GM18508 (cell line): ENCODE data around the gene CALD1.
A peak's percentile ranks its signal among the peaks of the same experiment; 100 is the strongest.

Source experiments
- ATAC-seq: cut with Tn5 transposase; IDR thresholded peaks from one replicate; pipeline ENCODE4 v1.9.1; 2021; ENCODE audit warnings: moderate number of reproducible peaks; ENCODE audit not compliant: insufficient read depth, unreplicated experiment

Gene CALD1

GRCh38 chr7:134758981-134759380, 20.5 kb upstream of the CALD1 start:
- ATAC-seq, result no peak

DNA sequence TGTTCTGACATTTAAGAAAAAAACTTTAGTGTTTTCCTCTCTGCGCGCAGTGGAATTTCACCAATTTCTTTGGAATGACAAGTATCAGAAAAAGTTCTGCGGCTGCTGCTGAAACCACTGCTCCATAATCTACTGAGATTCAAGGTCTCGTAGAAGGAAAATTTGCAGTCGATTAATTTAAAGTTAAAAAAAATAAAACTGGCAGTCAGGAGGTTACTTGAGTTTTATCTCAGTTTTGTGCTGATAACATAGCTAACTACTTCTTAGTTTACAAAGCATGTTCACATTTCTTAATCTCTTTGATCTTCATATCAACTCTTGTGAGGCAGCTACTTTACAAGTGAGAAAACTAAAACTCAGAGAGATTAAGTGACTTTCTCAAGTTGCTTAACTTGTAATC, 18.2 kb upstream of the CALD1 start:
- no peak for ATAC-seq

DNA sequence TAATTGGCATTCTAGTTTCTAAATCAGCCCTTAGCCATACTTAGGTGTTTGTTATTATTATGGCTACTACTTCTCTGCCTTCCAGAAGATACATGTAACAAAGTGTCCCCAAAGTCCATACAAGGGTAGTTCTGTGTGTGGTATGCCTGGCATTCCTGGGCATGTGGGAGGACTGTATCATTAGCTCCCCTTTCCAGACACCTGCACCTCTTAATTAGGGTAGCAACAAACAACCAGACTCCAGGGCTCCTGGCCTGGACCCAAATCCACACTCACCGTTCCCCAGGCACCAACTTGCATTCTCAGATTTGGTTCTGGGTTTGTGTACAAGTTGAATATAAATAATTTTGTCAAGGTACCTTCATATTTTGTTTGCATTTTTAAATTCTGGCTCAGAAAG, 15.5 kb upstream of the CALD1 start:
- ATAC-seq, result no peak

GRCh38 chr7:134764365-134764764, 15.1 kb upstream of the CALD1 start:
- no peak for ATAC-seq

DNA sequence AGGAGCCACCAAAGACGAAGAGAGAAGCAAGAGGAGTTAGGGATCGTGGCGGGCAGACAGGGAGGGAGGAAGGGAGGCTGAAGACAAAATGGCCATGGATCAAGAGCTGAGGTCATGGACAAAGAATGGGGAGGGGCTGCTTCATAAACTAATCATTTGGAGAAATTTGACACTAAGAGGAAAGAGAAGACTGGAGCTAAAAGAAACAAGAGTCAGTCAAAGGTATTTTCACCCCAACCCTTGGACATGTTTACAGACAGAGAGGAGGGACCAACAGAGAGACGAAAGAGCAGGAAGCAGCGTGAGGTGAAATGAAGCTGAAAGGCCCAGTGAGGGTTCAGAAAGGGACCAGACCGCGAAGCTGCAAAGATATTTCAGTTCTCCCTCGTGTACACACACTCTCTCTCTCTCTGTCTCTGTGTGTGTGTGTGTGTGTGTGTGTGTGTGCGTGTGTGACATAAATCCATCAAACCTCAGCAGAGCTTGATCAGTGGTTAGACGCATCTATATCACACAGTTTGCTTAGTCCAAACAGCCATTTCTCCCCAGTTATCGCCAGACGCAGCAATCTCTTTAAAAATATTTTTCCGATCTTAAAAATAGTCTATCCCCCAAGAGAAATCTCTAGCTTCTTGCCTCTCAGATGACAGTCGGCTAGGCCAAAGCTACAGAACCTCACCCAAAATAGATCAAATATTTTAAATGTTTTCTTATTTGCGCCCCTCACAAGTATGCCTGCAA, 12.5 kb upstream of the CALD1 start:
- ATAC-seq, result peak; percentile 80

GRCh38 chr7:134767520-134768168, 11.8 kb upstream of the CALD1 start:
- ATAC-seq, result no peak

DNA sequence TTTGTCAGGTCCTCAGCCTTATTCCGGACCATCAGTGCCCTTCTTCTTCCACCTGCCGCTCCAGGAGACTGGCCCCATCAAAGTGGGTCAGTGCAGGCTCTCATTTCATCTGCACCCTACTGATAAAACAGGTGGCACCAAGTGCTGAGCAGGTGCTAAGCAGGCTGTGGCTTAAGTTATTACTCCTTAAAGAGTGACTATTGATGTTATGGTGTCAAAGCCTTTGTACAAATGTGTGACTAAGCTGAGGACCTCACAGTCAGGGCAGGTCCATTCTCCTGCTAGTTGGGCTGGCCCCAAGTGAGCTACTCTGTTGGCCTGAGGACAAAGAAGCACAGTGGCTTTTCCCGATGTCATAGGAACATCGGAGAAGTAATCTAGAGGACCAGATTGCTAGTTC, 11.2 kb upstream of the CALD1 start:
- no peak for ATAC-seq

- ATAC-seq, result no peak
These were observed 8.8 kb upstream of the CALD1 start for GRCh38 chr7:134770676-134771075.

GRCh38 chr7:134771111-134771510, 8.3 kb upstream of the CALD1 start:
- ATAC-seq, result no peak

DNA sequence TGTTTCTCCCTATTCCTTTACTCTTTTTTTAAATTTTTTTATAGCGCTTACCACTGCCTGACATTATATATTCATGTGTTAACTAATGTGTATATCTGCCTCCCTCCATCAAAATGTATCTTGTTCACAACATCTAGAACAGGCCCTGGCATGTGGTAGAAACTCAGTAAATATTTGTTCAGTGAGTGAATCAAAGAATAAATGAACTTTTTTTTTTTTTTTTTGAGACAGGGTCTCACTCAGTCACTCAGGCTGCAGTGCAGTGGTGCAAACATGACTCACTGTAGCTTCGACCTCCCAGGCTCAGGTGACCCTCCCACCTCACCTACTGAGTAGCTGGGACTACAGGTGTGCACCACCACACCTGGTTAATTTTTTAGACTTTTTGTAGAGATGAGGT, 7.5 kb upstream of the CALD1 start:
- no peak for ATAC-seq

- no peak for ATAC-seq
These were observed 7.0 kb upstream of the CALD1 start for GRCh38 chr7:134772401-134772800.

DNA sequence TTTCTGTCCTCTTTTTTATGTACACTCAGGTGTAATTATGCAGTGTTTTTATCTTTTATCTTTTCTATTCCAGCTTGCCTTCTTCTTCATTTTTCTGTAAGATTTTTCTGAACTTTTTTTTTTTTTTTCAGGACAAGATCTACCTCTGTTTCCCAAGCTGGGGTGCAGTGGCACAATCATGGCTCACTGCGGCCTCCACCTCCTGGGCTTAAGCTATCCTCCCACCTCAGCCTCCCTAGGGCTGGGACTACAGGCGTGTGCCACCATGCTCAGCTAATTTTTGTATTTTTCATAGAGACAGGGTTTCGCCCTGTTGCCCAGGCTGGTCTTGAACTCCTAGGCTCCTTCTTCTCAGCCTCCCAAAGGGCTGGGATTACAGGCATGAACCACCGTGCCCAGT, 6.3 kb upstream of the CALD1 start:
- no peak for ATAC-seq

GRCh38 chr7:134774119-134774518, 5.3 kb upstream of the CALD1 start:
- ATAC-seq, result no peak

- no peak for ATAC-seq
These were observed 2.0 kb upstream of the CALD1 start for GRCh38 chr7:134777470-134777869.

- no peak for ATAC-seq
These were observed 1.4 kb upstream of the CALD1 start for GRCh38 chr7:134777908-134778580.

- ATAC-seq, result no peak
These were observed 269 bp downstream of the CALD1 start for GRCh38 chr7:134779741-134780065.

GRCh38 chr7:134780166-134780828, 863 bp downstream of the CALD1 start:
- no peak for ATAC-seq

- no peak for ATAC-seq
These were observed 1.7 kb downstream of the CALD1 start for GRCh38 chr7:134781171-134781570.

DNA sequence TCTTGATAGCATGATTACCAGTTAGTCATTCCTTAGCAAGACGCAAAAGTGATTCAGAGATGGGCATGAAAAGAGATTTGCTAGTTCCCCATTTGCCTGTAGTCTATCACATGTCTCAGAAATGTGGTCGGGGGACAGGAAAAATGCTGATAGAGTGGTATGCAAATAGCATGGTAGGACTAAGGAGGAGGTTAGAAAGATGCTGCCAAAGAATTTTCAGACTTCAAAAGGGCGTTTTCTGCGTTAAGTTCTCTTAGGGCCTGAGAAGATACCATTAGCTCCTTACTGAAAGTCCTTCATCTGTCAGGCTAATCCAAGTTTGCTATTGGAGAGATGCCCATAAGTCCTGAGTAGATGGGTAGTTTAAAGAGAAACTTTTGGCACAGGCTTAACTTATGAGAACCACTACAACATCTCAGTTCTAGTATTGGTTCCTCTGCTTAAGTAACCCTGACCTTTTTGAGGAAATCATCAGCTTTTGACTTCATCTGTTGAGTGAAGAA, 2.7 kb downstream of the CALD1 start:
- ATAC-seq, result peak; percentile 63

- no peak for ATAC-seq
These were observed 4.0 kb downstream of the CALD1 start for GRCh38 chr7:134783294-134784069.
